ENCODE data around the gene SURF6.
"Not testable (repeated sequence)": the region's sequence is repeated elsewhere in the genome, so short reads cannot be mapped to it uniquely, and the experiment has no call there.

The SURF6 gene

GRCh38 chr9:133301253-133302230, 34.4 kb downstream of the SURF6 start:
- no peak for DNase-seq (ENCODE audit: extremely low read depth in 1 of 2, low read depth in 1 of 2)

GRCh38 chr9:133299996-133300395, 36.0 kb downstream of the SURF6 start:
- not testable (repeated sequence) for DNase-seq (ENCODE audit: extremely low read depth in 1 of 2, low read depth in 1 of 2)

GRCh38 chr9:133294257-133294656, 41.7 kb downstream of the SURF6 start:
- DNase-seq (ENCODE audit: extremely low read depth in 1 of 2, low read depth in 1 of 2), result no peak

GRCh38 chr9:133290751-133291302, 45.2 kb downstream of the SURF6 start:
- DNase-seq (ENCODE audit: extremely low read depth in 1 of 2, low read depth in 1 of 2), result no peak

GRCh38 chr9:133286523-133286922, 49.5 kb downstream of the SURF6 start:
- DNase-seq (ENCODE audit: extremely low read depth in 1 of 2, low read depth in 1 of 2), result no peak

- DNase-seq (ENCODE audit: extremely low read depth in 1 of 2, low read depth in 1 of 2), result no peak
These were observed 50.7 kb downstream of the SURF6 start for GRCh38 chr9:133285252-133285775.

- DNase-seq (ENCODE audit: extremely low read depth in 1 of 2, low read depth in 1 of 2), result no peak
These were observed 51.6 kb downstream of the SURF6 start for GRCh38 chr9:133284362-133284761.

GRCh38 chr9:133283255-133284032, 52.5 kb downstream of the SURF6 start:
- not testable (repeated sequence) for DNase-seq (ENCODE audit: extremely low read depth in 1 of 2, low read depth in 1 of 2)

- DNase-seq (ENCODE audit: extremely low read depth in 1 of 2, low read depth in 1 of 2), result no peak
These were observed 53.3 kb downstream of the SURF6 start for GRCh38 chr9:133282464-133283238.

GRCh38 chr9:133280392-133280791, 55.6 kb downstream of the SURF6 start:
- no peak for DNase-seq (ENCODE audit: extremely low read depth in 1 of 2, low read depth in 1 of 2)

Data from stimulated activated CD8-positive, alpha-beta memory T cell treated with anti-CD3 and anti-CD28 coated beads, Interleukin-7, amount 100 ng/mL, for 48 hours (primary cell).